HL-60 (cell line): ENCODE results near the gene TBC1D22B.

Experiments
- DNase-seq, 2 experiments: peaks; one replicate each; pipeline ENCODE4 v3.0.0-alpha.2; 2010 to 2020; ENCODE audit warnings: low read depth in 1 of 2, low spot score in 1 of 2
- H3K27ac ChIP-seq: fragments of 250-450 bp; sonication (Bioruptor Pico); replicated peaks from 2 replicates; pipeline ENCODE4 v1.5.1; 2020; ENCODE audit warnings: mild to moderate bottlenecking, moderate library complexity
- H3K27me3 ChIP-seq: fragments of 250-450 bp; sonication (Bioruptor Pico); 2 replicates; pipeline ENCODE4 v1.5.1; 2021; ENCODE audit warnings: mild to moderate bottlenecking, moderate library complexity; ENCODE audit not compliant: insufficient read depth, poor library complexity, severe bottlenecking
- H3K4me3 ChIP-seq: replicated peaks from 2 replicates; pipeline ENCODE4 v1.5.1; 2011; ENCODE audit warnings: mild to moderate bottlenecking, control low read depth, low read length; ENCODE audit not compliant: insufficient read depth
- GABPA ChIP-seq: IDR thresholded peaks from 2 replicates; pipeline ENCODE4 v1.6.1; 2012; ENCODE audit warnings: low read depth
- POLR2AphosphoS5 ChIP-seq: IDR thresholded peaks from 2 replicates; pipeline ENCODE4 v1.6.1; 2012; ENCODE audit warnings: low read depth
- SPI1 ChIP-seq: IDR thresholded peaks from 2 replicates; pipeline ENCODE4 v1.6.1; 2012; ENCODE audit warnings: low read depth, mild to moderate bottlenecking, borderline replicate concordance
- TF ChIP-seq, protein P1 (sequence below): IDR thresholded peaks from one replicate; pipeline ENCODE4 v1.5.1; 2011; ENCODE audit warnings: low read length, control low read depth, inconsistent platforms; ENCODE audit not compliant: insufficient read depth
- TF ChIP-seq, protein P2 (sequence below): IDR thresholded peaks from 2 replicates; pipeline ENCODE4 v1.6.1; 2012; ENCODE audit warnings: low read depth; ENCODE audit not compliant: insufficient replicate concordance

TBC1D22B gene

DNA sequence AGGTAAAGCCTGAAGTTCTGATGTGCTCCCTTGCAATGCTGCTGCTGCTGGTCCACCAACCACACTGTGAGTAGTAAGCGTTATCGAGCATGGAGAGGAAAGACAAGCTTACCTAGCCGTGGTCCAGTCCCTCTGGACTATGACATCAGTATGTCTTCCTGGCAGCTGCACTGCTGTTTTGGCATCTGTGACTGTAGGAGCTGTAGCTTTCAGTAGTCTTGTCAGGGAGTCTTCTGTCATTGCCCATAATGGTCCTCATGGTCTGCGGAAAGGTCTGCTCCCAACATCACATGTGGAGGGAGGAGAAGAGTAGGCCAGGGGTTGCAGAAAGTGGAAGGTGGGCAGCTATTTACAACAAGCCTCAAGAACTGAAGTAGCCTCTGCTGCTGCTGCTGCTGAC, 27.2 kb downstream of the TBC1D22B start:
- TF ChIP-seq, protein P1, sequence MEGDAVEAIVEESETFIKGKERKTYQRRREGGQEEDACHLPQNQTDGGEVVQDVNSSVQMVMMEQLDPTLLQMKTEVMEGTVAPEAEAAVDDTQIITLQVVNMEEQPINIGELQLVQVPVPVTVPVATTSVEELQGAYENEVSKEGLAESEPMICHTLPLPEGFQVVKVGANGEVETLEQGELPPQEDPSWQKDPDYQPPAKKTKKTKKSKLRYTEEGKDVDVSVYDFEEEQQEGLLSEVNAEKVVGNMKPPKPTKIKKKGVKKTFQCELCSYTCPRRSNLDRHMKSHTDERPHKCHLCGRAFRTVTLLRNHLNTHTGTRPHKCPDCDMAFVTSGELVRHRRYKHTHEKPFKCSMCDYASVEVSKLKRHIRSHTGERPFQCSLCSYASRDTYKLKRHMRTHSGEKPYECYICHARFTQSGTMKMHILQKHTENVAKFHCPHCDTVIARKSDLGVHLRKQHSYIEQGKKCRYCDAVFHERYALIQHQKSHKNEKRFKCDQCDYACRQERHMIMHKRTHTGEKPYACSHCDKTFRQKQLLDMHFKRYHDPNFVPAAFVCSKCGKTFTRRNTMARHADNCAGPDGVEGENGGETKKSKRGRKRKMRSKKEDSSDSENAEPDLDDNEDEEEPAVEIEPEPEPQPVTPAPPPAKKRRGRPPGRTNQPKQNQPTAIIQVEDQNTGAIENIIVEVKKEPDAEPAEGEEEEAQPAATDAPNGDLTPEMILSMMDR, result no peak
- no peak for DNase-seq
- Histone ChIP-seq H3K27me3 (no peaks in the 10 kb centered on the region), H3K27ac (no peak overlapping the region), H3K4me3 (no peak overlapping the region)

DNA sequence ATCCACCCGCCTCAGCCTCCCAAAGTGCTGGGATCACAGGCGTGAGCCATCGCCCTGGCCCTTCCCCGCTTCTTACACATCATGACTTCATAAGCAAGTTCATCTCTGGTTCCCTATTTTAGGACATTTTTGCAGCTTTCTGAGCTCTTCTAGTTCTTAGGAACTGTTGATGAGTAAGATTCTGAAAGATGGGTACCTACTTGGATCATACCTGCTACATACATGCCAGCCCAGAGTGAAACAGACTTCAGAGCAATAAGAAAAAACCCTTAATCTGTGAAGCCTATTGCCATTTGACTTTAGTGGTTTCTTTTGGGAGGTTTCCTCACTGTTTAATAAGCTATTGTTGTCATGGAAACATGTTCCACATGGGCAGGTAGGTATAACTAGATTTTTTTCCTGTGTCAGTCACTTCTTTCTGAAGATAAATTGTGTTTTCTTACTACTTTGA, 28.3 kb downstream of the TBC1D22B start:
- TF ChIP-seq GABPA (no peak), POLR2AphosphoS5 (no peak), SPI1 (no peak)
- TF ChIP-seq, protein P1, result no peak
- TF ChIP-seq, protein P2, sequence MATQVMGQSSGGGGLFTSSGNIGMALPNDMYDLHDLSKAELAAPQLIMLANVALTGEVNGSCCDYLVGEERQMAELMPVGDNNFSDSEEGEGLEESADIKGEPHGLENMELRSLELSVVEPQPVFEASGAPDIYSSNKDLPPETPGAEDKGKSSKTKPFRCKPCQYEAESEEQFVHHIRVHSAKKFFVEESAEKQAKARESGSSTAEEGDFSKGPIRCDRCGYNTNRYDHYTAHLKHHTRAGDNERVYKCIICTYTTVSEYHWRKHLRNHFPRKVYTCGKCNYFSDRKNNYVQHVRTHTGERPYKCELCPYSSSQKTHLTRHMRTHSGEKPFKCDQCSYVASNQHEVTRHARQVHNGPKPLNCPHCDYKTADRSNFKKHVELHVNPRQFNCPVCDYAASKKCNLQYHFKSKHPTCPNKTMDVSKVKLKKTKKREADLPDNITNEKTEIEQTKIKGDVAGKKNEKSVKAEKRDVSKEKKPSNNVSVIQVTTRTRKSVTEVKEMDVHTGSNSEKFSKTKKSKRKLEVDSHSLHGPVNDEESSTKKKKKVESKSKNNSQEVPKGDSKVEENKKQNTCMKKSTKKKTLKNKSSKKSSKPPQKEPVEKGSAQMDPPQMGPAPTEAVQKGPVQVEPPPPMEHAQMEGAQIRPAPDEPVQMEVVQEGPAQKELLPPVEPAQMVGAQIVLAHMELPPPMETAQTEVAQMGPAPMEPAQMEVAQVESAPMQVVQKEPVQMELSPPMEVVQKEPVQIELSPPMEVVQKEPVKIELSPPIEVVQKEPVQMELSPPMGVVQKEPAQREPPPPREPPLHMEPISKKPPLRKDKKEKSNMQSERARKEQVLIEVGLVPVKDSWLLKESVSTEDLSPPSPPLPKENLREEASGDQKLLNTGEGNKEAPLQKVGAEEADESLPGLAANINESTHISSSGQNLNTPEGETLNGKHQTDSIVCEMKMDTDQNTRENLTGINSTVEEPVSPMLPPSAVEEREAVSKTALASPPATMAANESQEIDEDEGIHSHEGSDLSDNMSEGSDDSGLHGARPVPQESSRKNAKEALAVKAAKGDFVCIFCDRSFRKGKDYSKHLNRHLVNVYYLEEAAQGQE, result no peak
- no peak for DNase-seq
- Histone ChIP-seq H3K27ac (no peak overlapping the region), H3K4me3 (no peak overlapping the region), H3K27me3 (no peaks in the 10 kb centered on the region)

DNA sequence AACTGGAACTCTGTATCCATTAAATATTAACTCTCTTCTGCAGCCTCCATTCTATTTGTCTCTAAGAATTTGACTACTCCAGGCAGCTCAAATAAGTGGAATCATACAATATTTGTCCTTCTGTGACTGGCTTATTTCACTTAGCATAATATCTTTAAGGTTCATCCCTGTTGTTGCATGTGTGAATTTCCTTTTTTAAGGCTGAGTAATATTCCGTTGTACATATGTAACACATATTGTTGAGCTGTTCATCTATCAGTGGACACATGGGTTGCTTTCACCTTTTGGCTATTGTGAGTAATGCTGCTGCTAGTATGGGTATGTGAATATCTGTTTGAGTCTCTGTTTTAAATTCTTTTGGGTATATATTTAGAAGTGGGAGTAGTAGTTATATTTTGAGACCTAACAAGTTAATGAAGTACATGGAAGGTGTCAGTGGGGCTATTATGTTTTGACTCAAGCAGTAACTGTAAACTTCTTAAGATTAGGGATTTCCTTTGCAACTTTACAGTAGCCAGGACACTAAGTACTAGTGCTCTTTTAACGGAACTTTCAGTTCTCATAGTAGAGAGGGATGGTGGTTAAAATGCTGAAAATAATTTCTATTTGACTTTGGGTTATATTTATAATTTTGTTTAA, 30.1 kb downstream of the TBC1D22B start:
- TF ChIP-seq SPI1 (no peak), POLR2AphosphoS5 (no peak), GABPA (no peak)
- TF ChIP-seq, protein P1, result no peak
- TF ChIP-seq, protein P2, result no peak
- H3K27ac ChIP-seq, result no peak overlapping the region
- DNase-seq, result no peak
- no peak overlapping the region for H3K4me3 ChIP-seq
- no peaks in the 10 kb centered on the region for H3K27me3 ChIP-seq

DNA sequence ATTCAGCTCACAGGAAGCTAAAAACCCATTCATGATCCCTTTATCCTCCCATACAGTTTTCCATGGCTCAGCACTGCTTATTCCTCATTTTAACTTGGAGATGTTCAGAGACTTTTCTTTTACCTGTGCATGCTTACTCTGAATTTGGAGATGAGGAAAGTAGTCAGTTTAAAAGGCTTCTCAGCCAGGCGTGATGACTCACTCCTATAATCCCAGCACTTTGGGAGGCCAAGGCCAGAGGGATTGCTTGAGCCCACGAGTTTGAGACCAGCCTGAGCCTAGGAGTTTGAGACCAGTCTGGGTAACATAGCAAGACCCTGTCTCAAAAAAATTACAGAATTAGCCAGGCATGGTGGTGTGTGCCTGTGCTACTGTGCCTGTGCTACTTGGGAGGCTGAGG, 30.7 kb downstream of the TBC1D22B start:
- no peak overlapping the region for H3K4me3 ChIP-seq
- no peaks in the 10 kb centered on the region for H3K27me3 ChIP-seq
- no peak overlapping the region for H3K27ac ChIP-seq
- no peak for DNase-seq
- no peak for TF ChIP-seq POLR2AphosphoS5
- TF ChIP-seq, protein P1, result no peak
- no peak for TF ChIP-seq SPI1
- TF ChIP-seq, protein P2, result no peak
- TF ChIP-seq GABPA, result no peak
